Esophagus squamous epithelium (tissue), 5 donors: Measurements from ENCODE around the gene PHF23. TPM values are rescaled to one million over a fixed set of nuclear protein-coding genes. Genes with fewer than 3 reads are reported as not detected.

ENCODE experiments used
- DNase-seq: peaks from one replicate; lab custom pipeline; 2025; lab: John Stamatoyannopoulos, UW
- H3K27ac ChIP-seq, 4 donors: fragments of 200-600 bp; sonication (generic); one replicate each; pipeline ENCODE4 v1.5.1; 2016 to 2019; ENCODE audit warnings: mild to moderate bottlenecking in 1 of 4
- H3K27me3 ChIP-seq, 4 donors: fragments of 200-600 bp; sonication (generic); 1 replicate in 3 of 4; 2 replicates in 1 of 4; pipeline versions ENCODE4 v1.5.1 to v1.6.0; 2017 to 2021; ENCODE audit warnings: antibody characterized with exemption in 1 of 4
- H3K36me3 ChIP-seq, 3 donors: fragments of 200-600 bp; sonication (generic); one replicate each; pipeline ENCODE4 v1.5.1; 2016 to 2019
- H3K4me1 ChIP-seq, 3 donors: fragments of 200-600 bp; sonication (generic); one replicate each; pipeline ENCODE4 v1.5.1; 2017 to 2019
- H3K4me3 ChIP-seq, 4 donors: fragments of 200-600 bp; sonication (generic); 1 replicate in 3 of 4; 2 replicates in 1 of 4; pipeline ENCODE4 v1.5.1; 2016 to 2019; ENCODE audit warnings: mild to moderate bottlenecking in 2 of 4, moderate library complexity in 1 of 4
- H3K9me3 ChIP-seq, 3 donors: fragments of 200-600 bp; sonication (generic); one replicate each; pipeline ENCODE4 v1.5.1; 2016 to 2019
- CTCF ChIP-seq, 6 experiments: fragments of 450-650 bp in 4 of 6; fragments of 200-600 bp in 2 of 6; sonication (generic) in 2 of 6; IDR thresholded peaks; one replicate each; pipeline ENCODE4 v1.5.1; 2016 to 2019; ENCODE audit warnings: antibody characterized with exemption in 6 of 6, mild to moderate bottlenecking in 4 of 6, moderate library complexity in 4 of 6
- POLR2A ChIP-seq, 4 donors: fragments of 450-650 bp; IDR thresholded peaks; one replicate each; pipeline ENCODE4 v1.6.1; 2017; ENCODE audit warnings: antibody characterized with exemption in 4 of 4, mild to moderate bottlenecking in 4 of 4, moderate library complexity in 3 of 4
- WGBS, 2 donors: methylation state at CpG; one replicate each; pipeline ENCODE4 v1.1.5; 2018; 5-methylcytosine and 5-hydroxymethylcytosine counted together
- intact Hi-C: fragments of 100-400 bp; cut with DNase I; formaldehyde crosslinking; loops from one replicate; pipeline ENCODE4 v1.15.0; 2022
- total RNA-seq, 4 donors: library from RNA; depleted of rRNA; stranded (reverse); fragments of >200 nt; gene quantifications; one replicate each; pipeline ENCODE4 v1.1.0, GENCODE V29; 2016
- donor health status: DM: yes; HTN: yes; CAD: no.

Gene PHF23
- total RNA-seq, 4 donors from 2014 or later, result 24.7 to 30.6 (median 27.0) TPM

- Histone ChIP-seq H3K4me1 (no peaks in the 10 kb centered on the region), H3K27me3 (no peaks in the 10 kb centered on the region), H3K36me3 (peaks cover 0 to 71% (median 17%) of the 10 kb centered on the region in 3 donors), H3K27ac (no peak overlapping the region), H3K9me3 (no peaks in the 10 kb centered on the region), H3K4me3 (no peak overlapping the region)
- 72 to 77% methylated on average over 12 of the region's 12 CpGs for WGBS, 2 donors
- intact Hi-C loops, result no loop called here
- DNase-seq, result no peak
- TF ChIP-seq POLR2A (IDR thresholded peaks at IDR 0.05), result no peak
- no peak for TF ChIP-seq CTCF (IDR thresholded peaks at IDR 0.05)
Observed at GRCh38 chr17:7192271-7192937, 46.9 kb downstream of the PHF23 start.

- no peak overlapping the region for H3K27ac ChIP-seq
- intact Hi-C loops, result no loop called here
- no peak overlapping the region for H3K4me3 ChIP-seq
- TF ChIP-seq POLR2A (IDR thresholded peaks at IDR 0.05), result no peak
- no peak for TF ChIP-seq CTCF (IDR thresholded peaks at IDR 0.05)
- no peaks in the 10 kb centered on the region for H3K9me3 ChIP-seq
- no peaks in the 10 kb centered on the region for H3K4me1 ChIP-seq
- H3K27me3 ChIP-seq, result no peaks in the 10 kb centered on the region
- 81 to 88% methylated on average over 11 to 20 of the region's 26 CpGs for WGBS, 2 donors
- DNase-seq, result no peak
- H3K36me3 ChIP-seq, result peaks cover 0 to 65% (median 15%) of the 10 kb centered on the region in 3 donors
Observed at GRCh38 chr17:7191571-7192270, 47.5 kb downstream of the PHF23 start.

- Histone ChIP-seq H3K9me3 (no peaks in the 10 kb centered on the region), H3K27me3 (no peaks in the 10 kb centered on the region), H3K36me3 (peaks cover 0 to 58% (median 8%) of the 10 kb centered on the region in 3 donors), H3K27ac (no peak overlapping the region), H3K4me1 (no peaks in the 10 kb centered on the region), H3K4me3 (no peak overlapping the region)
- WGBS, 2 donors, result 80 to 96% methylated on average over 4 to 11 of the region's 12 CpGs
- no peak for DNase-seq
- TF ChIP-seq CTCF (IDR thresholded peaks at IDR 0.05) (no peak), POLR2A (IDR thresholded peaks at IDR 0.05) (no peak)
- intact Hi-C loops, result no loop called here
Observed at GRCh38 chr17:7191069-7191468, 48.2 kb downstream of the PHF23 start.

- Histone ChIP-seq H3K36me3 (peaks cover 0 to 51% (median 4%) of the 10 kb centered on the region in 3 donors), H3K9me3 (no peaks in the 10 kb centered on the region), H3K27me3 (no peaks in the 10 kb centered on the region), H3K4me1 (no peaks in the 10 kb centered on the region), H3K27ac (no peak overlapping the region), H3K4me3 (no peak overlapping the region)
- DNase-seq, result no peak
- 80 to 86% methylated on average over 8 to 9 of the region's 14 CpGs for WGBS, 2 donors
- intact Hi-C loops, result no loop called here
- TF ChIP-seq POLR2A (IDR thresholded peaks at IDR 0.05) (no peak), CTCF (IDR thresholded peaks at IDR 0.05) (no peak)
Observed at GRCh38 chr17:7190276-7190917, 48.9 kb downstream of the PHF23 start.

GRCh38 chr17:7186241-7186640 lies 53.0 kb downstream of the PHF23 start:
- no peaks in the 10 kb centered on the region for H3K27me3 ChIP-seq
- TF ChIP-seq CTCF (IDR thresholded peaks at IDR 0.05) (peak in 1 of 6 experiments; percentile 9), POLR2A (IDR thresholded peaks at IDR 0.05) (no peak)
- no peak for DNase-seq
- 51 to 59% methylated on average over 7 of the region's 7 CpGs for WGBS, 2 donors
- H3K4me1 ChIP-seq, result no peaks in the 10 kb centered on the region
- no peak overlapping the region for H3K4me3 ChIP-seq
- H3K9me3 ChIP-seq, result no peaks in the 10 kb centered on the region
- peaks cover 0 to 13% (median 0%) of the 10 kb centered on the region in 3 donors for H3K36me3 ChIP-seq
- H3K27ac ChIP-seq, result no peak overlapping the region
- intact Hi-C loops, result no loop called here
